T-helper 22 cell (primary cell): ENCODE results near the gene ATP2A2.
"Not testable (repeated sequence)": the region's sequence is repeated elsewhere in the genome, so short reads cannot be mapped to it uniquely, and the experiment has no call there.

Source experiments
- DNase-seq: peaks from one replicate; pipeline ENCODE4 v3.0.0-alpha.2; 2020; ENCODE audit warnings: low read depth

Gene ATP2A2

GRCh38 chr12:110370732-110371231, 89.7 kb downstream of the ATP2A2 start:
- DNase-seq = no peak

DNA sequence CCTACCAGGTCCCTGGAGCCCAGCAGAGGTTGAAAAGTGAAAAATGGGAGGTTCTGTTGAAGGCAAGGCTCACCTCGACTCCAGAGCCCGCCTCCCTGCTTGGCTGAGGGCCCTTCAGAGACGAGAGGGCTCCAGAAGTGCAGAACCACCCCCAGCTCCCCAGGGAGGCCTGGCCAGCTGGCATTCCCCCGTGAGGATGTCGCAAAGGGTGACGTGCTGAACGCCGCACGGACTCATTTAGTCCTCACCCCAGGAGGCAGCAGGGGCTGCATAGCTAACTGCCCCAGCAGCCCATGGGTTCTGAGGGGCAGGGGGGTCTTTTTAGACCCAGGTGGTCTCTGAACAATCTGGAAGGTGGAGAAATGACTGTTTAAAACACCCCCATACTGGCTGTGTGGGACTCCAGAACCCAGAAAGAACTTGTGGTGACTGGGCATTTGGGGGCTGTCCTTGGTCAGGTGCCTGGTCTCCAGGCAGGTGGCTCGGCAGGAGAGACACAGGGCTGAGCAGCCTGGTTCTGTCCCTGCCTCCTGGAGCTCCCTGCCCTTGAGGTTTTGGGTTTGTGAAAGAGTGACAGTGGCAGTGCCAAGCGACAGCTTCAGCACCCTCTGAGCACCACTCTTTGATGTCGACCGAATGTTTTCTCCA, 90.5 kb downstream of the ATP2A2 start:
- no peak for DNase-seq

DNA sequence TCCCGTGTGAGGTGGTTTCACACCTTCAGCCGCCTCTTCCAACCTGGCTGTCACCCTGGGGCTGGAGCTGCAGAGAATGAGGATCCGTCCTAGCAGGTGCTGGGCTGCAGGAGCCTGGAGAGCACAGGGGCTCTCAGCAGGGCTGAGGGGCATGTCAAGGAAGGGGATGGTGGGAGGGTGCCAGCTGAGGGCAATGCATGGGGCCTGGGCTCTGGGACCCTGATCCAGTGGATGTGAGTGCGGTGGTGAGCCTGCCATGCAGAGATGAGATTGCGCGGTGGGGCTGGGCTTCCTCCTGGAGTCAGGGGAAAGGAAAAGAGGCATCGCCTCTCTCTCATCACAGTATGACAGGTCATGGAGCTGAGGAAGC, 91.0 kb downstream of the ATP2A2 start:
- no peak for DNase-seq

- DNase-seq = no peak
Observed at GRCh38 chr12:110373025-110373424, 92.0 kb downstream of the ATP2A2 start.

- no peak for DNase-seq
Observed at GRCh38 chr12:110373425-110373824, 92.4 kb downstream of the ATP2A2 start.

- no peak for DNase-seq
Observed at GRCh38 chr12:110373962-110374611, 93.0 kb downstream of the ATP2A2 start.

GRCh38 chr12:110378131-110378790, 97.2 kb downstream of the ATP2A2 start:
- DNase-seq = not testable (repeated sequence)

DNA sequence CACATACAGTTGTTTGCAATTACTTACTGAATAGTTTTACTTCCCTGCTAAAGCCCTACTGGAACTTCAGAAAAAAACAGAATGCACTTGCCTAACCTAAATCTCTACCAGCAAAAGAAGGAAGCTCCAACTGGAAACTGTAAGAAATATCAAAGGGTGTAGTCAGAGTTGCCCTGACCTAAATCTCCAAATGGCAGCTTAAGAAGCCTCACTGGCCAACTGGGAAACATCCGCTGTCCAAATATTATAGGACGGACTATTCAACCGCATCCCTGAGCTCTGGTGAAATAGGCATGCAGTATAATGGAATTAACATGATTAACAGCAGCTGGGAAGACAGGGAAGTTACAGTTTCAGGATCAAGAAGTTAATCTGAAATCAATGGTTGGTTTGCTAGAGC, 98.2 kb downstream of the ATP2A2 start:
- DNase-seq = no peak

DNA sequence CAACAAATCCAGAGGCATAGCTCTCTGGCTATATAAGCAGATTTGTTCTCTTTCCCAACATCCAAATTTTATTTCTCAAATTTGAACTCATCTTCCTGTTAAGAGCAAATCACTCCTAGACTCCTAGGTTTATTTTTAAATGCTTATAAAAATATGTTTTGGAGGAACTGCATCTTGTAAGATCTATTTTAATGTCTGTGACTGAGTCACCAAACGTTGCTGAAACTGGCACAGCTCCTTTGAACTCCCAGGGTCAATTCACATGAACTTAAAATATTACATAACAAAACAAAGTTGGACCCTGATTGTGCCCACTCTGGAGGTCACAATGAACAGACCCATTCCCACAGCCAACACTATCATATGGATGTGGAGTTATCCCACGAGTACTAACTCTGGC, 98.6 kb downstream of the ATP2A2 start:
- no peak for DNase-seq

DNA sequence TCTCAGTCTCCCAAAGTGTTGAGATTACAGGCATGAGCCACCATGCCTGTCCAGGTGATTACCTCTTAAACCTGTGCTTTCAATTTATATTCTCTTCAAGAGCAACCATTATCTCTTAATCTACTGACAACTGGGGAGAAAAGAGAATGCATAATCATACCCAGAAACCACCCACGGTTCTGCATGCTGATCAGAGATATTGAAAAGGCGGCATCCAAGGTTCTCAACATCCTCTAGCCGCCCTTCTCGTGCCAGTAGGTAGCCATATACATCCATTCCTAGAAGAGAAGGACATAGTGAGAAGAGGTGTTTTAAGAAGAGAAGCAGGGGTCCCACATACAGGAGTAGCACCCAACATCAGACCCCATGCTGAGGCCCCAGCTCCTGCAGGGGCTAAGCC, 101.6 kb downstream of the ATP2A2 start:
- DNase-seq = no peak
